Large intestine (tissue), 12 donors: ENCODE results near the gene KIF16B. TPM values are rescaled to one million over a fixed set of nuclear protein-coding genes. Genes with fewer than 3 reads are reported as not detected.

Experiments used
- DNase-seq, 2 donors: peaks; one replicate each; pipeline versions ENCODE4 v3.0.0 to v3.0.0-alpha.2; 2013
- H3K27ac ChIP-seq: one replicate; pipeline ENCODE4 v1.5.1; 2013; ENCODE audit warnings: low read length
- H3K27me3 ChIP-seq: 2 replicates; pipeline ENCODE4 v1.6.1; 2013; ENCODE audit warnings: low read length; ENCODE audit not compliant: control insufficient read depth, insufficient read depth
- H3K36me3 ChIP-seq: 2 replicates; pipeline ENCODE4 v1.6.1; 2013; ENCODE audit warnings: low read length; ENCODE audit not compliant: control insufficient read depth, insufficient read depth
- H3K4me1 ChIP-seq: one replicate; pipeline ENCODE4 v1.6.1; 2013; ENCODE audit warnings: low read length; ENCODE audit not compliant: control insufficient read depth, insufficient read depth
- H3K4me3 ChIP-seq: one replicate; pipeline ENCODE4 v1.5.1; 2013; ENCODE audit warnings: low read length
- H3K9me3 ChIP-seq: one replicate; pipeline ENCODE4 v1.6.1; 2013; ENCODE audit warnings: mild to moderate bottlenecking, low read depth, low read length, moderate library complexity; ENCODE audit not compliant: control insufficient read depth
- WGBS: methylation state at CpG from one replicate; pipeline ENCODE4 v1.1.5; 2013; ENCODE audit warnings: low lambda C conversion rate; ENCODE audit not compliant: insufficient coverage; 5-methylcytosine and 5-hydroxymethylcytosine counted together
- long read RNA-seq, 11 donors: transcript quantifications; one replicate each; lab custom pipeline, GENCODE V29; 2026
- polyA plus RNA-seq: library from polyadenylated mRNA; unstranded; fragments of 120-200 nt; gene quantifications from one replicate; pipeline ENCODE4 v1.2.1, GENCODE V29; 2013

KIF16B gene
- 21.0 TPM for polyA plus RNA-seq
- long read RNA-seq, donor 1, result 0 reads
- long read RNA-seq, donor 2, result 0 reads
- long read RNA-seq, donor 3, partial matches to known transcripts, result 7 of 12 reads
- long read RNA-seq, donor 3, other reads (novel, unspliced or antisense), result 5 of 12 reads
- long read RNA-seq, donor 4, result 0 reads
- long read RNA-seq, donor 5, result 0 reads
- long read RNA-seq, donor 6, result 0 reads
- long read RNA-seq, donor 7, result 0 reads
- long read RNA-seq, donor 8, partial matches to known transcripts, result 6 of 6 reads
- long read RNA-seq, donor 8, other reads (novel, unspliced or antisense), result 0 of 6 reads
- long read RNA-seq, donor 9, partial matches to known transcripts, result 5 of 5 reads
- long read RNA-seq, donor 9, other reads (novel, unspliced or antisense), result 0 of 5 reads
- long read RNA-seq, donor 10, result 0 reads
- long read RNA-seq, donor 11, partial matches to known transcripts, result 8 of 8 reads
- long read RNA-seq, donor 11, other reads (novel, unspliced or antisense), result 0 of 8 reads

- peaks cover 11% of the 10 kb centered on the region for H3K4me1 ChIP-seq
- WGBS, result no CpG with 5 or more reads among the region's 65 CpGs
Observed at GRCh38 chr20:16573001-16573965, at the start of gene KIF16B. Gene KIF16B (minus strand): TSS chr20:16573448. CDS start chr20:16573275, 173 bp downstream.

GRCh38 chr20:16622501-16622900 lies 49.3 kb upstream of the KIF16B start:
- no peaks in the 10 kb centered on the region for H3K27me3 ChIP-seq
- H3K9me3 ChIP-seq, result no peaks in the 10 kb centered on the region
- no peaks in the 10 kb centered on the region for H3K36me3 ChIP-seq
- no peak overlapping the region for H3K4me3 ChIP-seq
- no peak overlapping the region for H3K27ac ChIP-seq
- H3K4me1 ChIP-seq, result no peaks in the 10 kb centered on the region
- no peak for DNase-seq

More at GRCh38 chr20:16573001-16573965, at the start of gene KIF16B:
- Histone ChIP-seq H3K9me3 (no peaks in the 10 kb centered on the region), H3K27ac (peak within 1 kb of the TSS; percentile 66), H3K27me3 (no peaks in the 10 kb centered on the region), H3K36me3 (no peaks in the 10 kb centered on the region), H3K4me3 (peak within 1 kb of the TSS; percentile 80)
- DNase-seq, result peak; percentile 92 to 97

- H3K36me3 ChIP-seq, result no peaks in the 10 kb centered on the region
- H3K4me1 ChIP-seq, result no peaks in the 10 kb centered on the region
- no peak overlapping the region for H3K27ac ChIP-seq
- H3K9me3 ChIP-seq, result no peaks in the 10 kb centered on the region
- no peaks in the 10 kb centered on the region for H3K27me3 ChIP-seq
- WGBS, result no CpG with 5 or more reads among the region's 7 CpGs
- H3K4me3 ChIP-seq, result no peak overlapping the region
- DNase-seq, result no peak
Observed at GRCh38 chr20:16621435-16622141, 48.3 kb upstream of the KIF16B start.

- DNase-seq, result no peak
- WGBS, result 46% methylated on average over 4 of the region's 5 CpGs
Observed at GRCh38 chr20:16620961-16621360, 47.7 kb upstream of the KIF16B start.

GRCh38 chr20:16619953-16620352 lies 46.7 kb upstream of the KIF16B start:
- DNase-seq, result peak in 1 of 2 donors; percentile 29
- Histone ChIP-seq H3K27me3 (no peaks in the 10 kb centered on the region), H3K9me3 (no peaks in the 10 kb centered on the region), H3K36me3 (no peaks in the 10 kb centered on the region), H3K4me1 (no peaks in the 10 kb centered on the region), H3K4me3 (no peak overlapping the region), H3K27ac (no peak overlapping the region)
- WGBS, result no CpG with 5 or more reads among the region's 1 CpG

More at GRCh38 chr20:16620961-16621360, 47.7 kb upstream of the KIF16B start:
- H3K9me3 ChIP-seq, result no peaks in the 10 kb centered on the region
- no peak overlapping the region for H3K27ac ChIP-seq
- no peak overlapping the region for H3K4me3 ChIP-seq
- H3K36me3 ChIP-seq, result no peaks in the 10 kb centered on the region
- H3K4me1 ChIP-seq, result no peaks in the 10 kb centered on the region
- H3K27me3 ChIP-seq, result no peaks in the 10 kb centered on the region

- Histone ChIP-seq H3K27me3 (no peaks in the 10 kb centered on the region), H3K4me1 (peaks cover 1% of the 10 kb centered on the region), H3K36me3 (no peaks in the 10 kb centered on the region), H3K4me3 (no peak overlapping the region), H3K27ac (no peak overlapping the region), H3K9me3 (no peaks in the 10 kb centered on the region)
- WGBS, result no CpG with 5 or more reads among the region's 2 CpGs
- no peak for DNase-seq
Observed at GRCh38 chr20:16617056-16617455, 43.8 kb upstream of the KIF16B start.

- 94% methylated on average over 2 of the region's 2 CpGs for WGBS
- Histone ChIP-seq H3K36me3 (no peaks in the 10 kb centered on the region), H3K27ac (no peak overlapping the region), H3K4me1 (peaks cover 7% of the 10 kb centered on the region), H3K9me3 (no peaks in the 10 kb centered on the region), H3K27me3 (no peaks in the 10 kb centered on the region), H3K4me3 (no peak overlapping the region)
- DNase-seq, result no peak
Observed at GRCh38 chr20:16616317-16616716, 43.1 kb upstream of the KIF16B start.

- Histone ChIP-seq H3K4me3 (no peak overlapping the region), H3K27ac (no peak overlapping the region), H3K27me3 (no peaks in the 10 kb centered on the region), H3K4me1 (peaks cover 9% of the 10 kb centered on the region), H3K36me3 (no peaks in the 10 kb centered on the region), H3K9me3 (no peaks in the 10 kb centered on the region)
- WGBS, result no CpG with 5 or more reads among the region's 7 CpGs
- DNase-seq, result peak; percentile 36 to 67
Observed at GRCh38 chr20:16615199-16615598, 42.0 kb upstream of the KIF16B start.

GRCh38 chr20:16613954-16614353 lies 40.7 kb upstream of the KIF16B start:
- no peak for DNase-seq
- no peaks in the 10 kb centered on the region for H3K36me3 ChIP-seq
- H3K27ac ChIP-seq, result no peak overlapping the region
- no peaks in the 10 kb centered on the region for H3K9me3 ChIP-seq
- no peak overlapping the region for H3K4me3 ChIP-seq
- peaks cover 16% of the 10 kb centered on the region for H3K4me1 ChIP-seq
- H3K27me3 ChIP-seq, result no peaks in the 10 kb centered on the region
- 66% methylated on average over 3 of the region's 6 CpGs for WGBS

- no peaks in the 10 kb centered on the region for H3K9me3 ChIP-seq
- H3K36me3 ChIP-seq, result no peaks in the 10 kb centered on the region
- H3K27ac ChIP-seq, result no peak overlapping the region
- H3K4me1 ChIP-seq, result peaks cover 28% of the 10 kb centered on the region
- no peak overlapping the region for H3K4me3 ChIP-seq
- WGBS, result no CpG with 5 or more reads among the region's 2 CpGs
- no peak for DNase-seq
- H3K27me3 ChIP-seq, result no peaks in the 10 kb centered on the region
Observed at GRCh38 chr20:16612706-16613105, 39.5 kb upstream of the KIF16B start.
